Transverse colon (tissue), 4 donors: ENCODE results near the gene FOXP1. TPM values are rescaled to one million over a fixed set of nuclear protein-coding genes. Genes with fewer than 3 reads are reported as not detected.

Experiments
- DNase-seq: peaks from one replicate; pipeline ENCODE4 v3.0.0-alpha.2; 2019
- H3K27ac ChIP-seq, 4 donors: fragments of 200-600 bp; sonication (generic); 2 replicates each; pipeline ENCODE4 v1.5.1; 2016 to 2018; ENCODE audit warnings: inconsistent platforms in 4 of 4
- H3K27me3 ChIP-seq: fragments of 200-600 bp; sonication (generic); 2 replicates; pipeline ENCODE4 v1.5.1; 2017; ENCODE audit warnings: inconsistent platforms
- H3K36me3 ChIP-seq, 4 donors: fragments of 200-600 bp; sonication (generic); 2 replicates each; pipeline ENCODE4 v1.5.1; 2017 to 2019; ENCODE audit warnings: inconsistent platforms in 4 of 4
- H3K4me1 ChIP-seq, 4 donors: fragments of 200-600 bp; sonication (generic); 2 replicates each; pipeline ENCODE4 v1.5.1; 2017 to 2020; ENCODE audit warnings: inconsistent platforms in 4 of 4
- H3K4me3 ChIP-seq, 4 donors: fragments of 200-600 bp; sonication (generic); 1 replicate in 1 of 4; 2 replicates in 3 of 4; pipeline versions ENCODE4 v1.5.1 to v1.6.1; 2017 to 2019; ENCODE audit warnings: inconsistent platforms in 4 of 4
- H3K9me3 ChIP-seq, 2 donors: fragments of 200-600 bp; sonication (generic); 2 replicates each; pipeline ENCODE4 v1.5.1; 2017 to 2019; ENCODE audit warnings: inconsistent platforms in 2 of 2
- CTCF ChIP-seq, 5 experiments: fragments of 200-600 bp in 3 of 5; fragments of 450-650 bp in 2 of 5; sonication (generic) in 3 of 5; IDR thresholded peaks; 1 replicate in 2 of 5; 2 replicates in 3 of 5; pipeline ENCODE4 v1.5.1; 2016 to 2017; ENCODE audit warnings: antibody characterized with exemption in 5 of 5, inconsistent platforms in 3 of 5, mild to moderate bottlenecking in 2 of 5, moderate library complexity in 1 of 5
- EP300 ChIP-seq: sonication (generic); formaldehyde crosslinking; IDR thresholded peaks from one replicate; pipeline ENCODE4 v1.6.1; 2017; ENCODE audit warnings: antibody characterized with exemption, low read depth
- POLR2A ChIP-seq: fragments of 450-650 bp; IDR thresholded peaks from one replicate; pipeline ENCODE4 v1.6.1; 2016; ENCODE audit warnings: antibody characterized with exemption, mild to moderate bottlenecking, moderate library complexity
- POLR2AphosphoS5 ChIP-seq, 3 donors: sonication (generic); formaldehyde crosslinking; IDR thresholded peaks; one replicate each; pipeline ENCODE4 v1.6.1; 2016; ENCODE audit warnings: antibody characterized with exemption in 3 of 3
- WGBS, 2 donors: methylation state at CpG; one replicate each; pipeline ENCODE4 v1.1.5; 2018; ENCODE audit warnings: low coverage in 1 of 2; 5-methylcytosine and 5-hydroxymethylcytosine counted together
- in situ Hi-C, 4 donors: fragments of 200-750 bp; cut with MboI; loops; one replicate each; pipeline versions ENCODE4 v1.15.0 to v1.15.1; 2017; ENCODE audit warnings: low sequenced_read_pairs in 3 of 4, low pct_ligation_motif_present in 1 of 4, low pct_unique_long_range_greater_than_20kb in 1 of 4
- intact Hi-C: fragments of 100-400 bp; cut with DNase I; formaldehyde crosslinking; loops from one replicate; pipeline ENCODE4 v1.15.1; 2023; ENCODE audit warnings: low total_unique reads
- total RNA-seq, 4 donors: library from RNA; depleted of rRNA; stranded (reverse); fragments of >200 nt; gene quantifications; one replicate each; pipeline ENCODE4 v1.1.0, GENCODE V29; 2016

The FOXP1 gene
- total RNA-seq, 4 donors from 2014 or later, result 102 to 260 (median 150) TPM

- Histone ChIP-seq H3K4me3 (no peak overlapping the region), H3K36me3 (no peaks in the 10 kb centered on the region), H3K9me3 (no peaks in the 10 kb centered on the region), H3K27me3 (no peaks in the 10 kb centered on the region), H3K4me1 (peaks cover 0 to 4% (median under 1%) of the 10 kb centered on the region in 4 donors), H3K27ac (no peak overlapping the region)
- in situ Hi-C loops (no loop called here), intact Hi-C loops (no loop called here)
- no peak for DNase-seq
- 84 to 88% methylated on average over 3 of the region's 3 CpGs for WGBS, 2 donors
- TF ChIP-seq CTCF (IDR thresholded peaks at IDR 0.05) (no peak), POLR2AphosphoS5 (IDR thresholded peaks at IDR 0.05) (no peak), EP300 (no peak), POLR2A (no peak)
Measured at GRCh38 chr3:71525391-71525790, 58.1 kb downstream of the FOXP1 start.

DNA sequence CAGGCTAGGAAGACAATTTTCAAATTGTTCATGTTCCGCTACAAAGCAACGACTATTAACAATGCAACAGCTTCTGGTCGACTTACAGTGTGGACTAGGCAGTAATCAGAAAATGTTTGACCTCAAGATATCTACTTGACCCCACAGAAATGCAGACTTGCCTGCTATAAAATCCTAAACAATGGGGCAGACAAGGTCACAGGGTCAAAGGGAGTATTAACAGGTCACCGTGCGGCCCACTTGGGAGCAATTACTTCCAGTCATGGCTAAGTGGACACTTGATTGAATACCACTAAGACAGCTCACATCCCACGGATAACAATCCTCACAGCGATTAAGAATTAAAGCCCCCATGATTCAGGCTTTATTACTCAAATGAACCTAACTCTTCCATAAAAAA, 58.9 kb downstream of the FOXP1 start:
- in situ Hi-C loops, result no loop called here
- intact Hi-C loops, result no loop called here

GRCh38 chr3:71523628-71524027, 59.9 kb downstream of the FOXP1 start:
- Histone ChIP-seq H3K4me1 (peaks cover 0 to 6% (median 2%) of the 10 kb centered on the region in 4 donors), H3K4me3 (no peak overlapping the region), H3K9me3 (no peaks in the 10 kb centered on the region), H3K27me3 (no peaks in the 10 kb centered on the region), H3K36me3 (no peaks in the 10 kb centered on the region), H3K27ac (no peak overlapping the region)
- intact Hi-C loops (no loop called here), in situ Hi-C loops (no loop called here)
- TF ChIP-seq POLR2A, result no peak
- no peak for TF ChIP-seq CTCF (IDR thresholded peaks at IDR 0.05)
- no peak for TF ChIP-seq EP300
- 84 to 95% methylated on average over 4 of the region's 4 CpGs for WGBS, 2 donors
- DNase-seq, result no peak

More for the DNA sequence above, 58.9 kb downstream of the FOXP1 start:
- Histone ChIP-seq H3K27me3 (no peaks in the 10 kb centered on the region), H3K4me1 (peaks cover 0 to 4% (median under 1%) of the 10 kb centered on the region in 4 donors), H3K4me3 (no peak overlapping the region), H3K27ac (no peak overlapping the region), H3K36me3 (no peaks in the 10 kb centered on the region), H3K9me3 (no peaks in the 10 kb centered on the region)
- no peak for DNase-seq
- TF ChIP-seq EP300, result no peak
- no peak for TF ChIP-seq CTCF (IDR thresholded peaks at IDR 0.05)
- no peak for TF ChIP-seq POLR2AphosphoS5 (IDR thresholded peaks at IDR 0.05)
- no peak for TF ChIP-seq POLR2A
- 72 to 76% methylated on average over 4 to 7 of the region's 7 CpGs for WGBS, 2 donors

DNA sequence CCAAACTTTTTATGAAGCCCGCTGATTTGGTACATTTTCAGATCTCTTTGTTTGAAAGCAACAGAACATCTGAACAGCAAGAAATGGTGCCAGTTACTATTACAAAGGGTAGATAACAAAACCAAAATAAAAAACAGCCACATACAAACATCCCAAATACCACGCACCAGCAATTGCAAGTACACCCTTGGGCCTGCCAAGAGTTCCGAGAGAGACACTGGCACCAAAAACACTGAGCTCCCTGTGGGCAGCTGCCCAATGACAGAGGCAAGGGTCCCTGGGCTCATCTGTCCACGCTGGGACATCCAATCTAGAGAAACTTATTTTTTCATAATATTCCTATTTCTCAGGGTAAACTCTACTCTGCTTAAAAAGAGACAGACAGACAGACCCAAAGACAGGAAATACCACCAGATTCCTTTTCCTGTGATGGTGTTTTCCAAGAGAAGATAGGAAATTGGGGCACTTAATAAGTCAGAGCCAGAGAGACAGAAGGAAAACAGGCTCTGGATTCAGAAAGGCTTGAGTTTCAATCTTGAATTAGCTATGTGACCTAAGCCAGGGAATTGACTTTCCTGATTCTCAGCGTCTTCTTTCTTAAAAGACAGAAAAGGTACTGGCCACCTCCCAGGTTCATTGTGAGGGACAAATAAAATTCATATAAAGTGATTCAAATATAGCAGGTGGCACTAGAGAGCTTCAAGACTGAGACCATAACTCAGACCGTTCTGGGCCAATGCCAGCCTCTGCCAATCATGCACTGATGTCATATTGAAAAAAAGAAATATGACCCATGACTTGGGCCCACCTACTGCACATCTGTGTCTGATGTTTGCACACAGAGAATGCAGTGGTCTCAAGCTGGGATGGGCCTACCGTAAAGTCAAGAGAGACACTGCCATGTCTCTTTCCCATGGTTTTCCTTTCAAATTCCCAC, 61.3 kb downstream of the FOXP1 start:
- Histone ChIP-seq H3K36me3 (no peaks in the 10 kb centered on the region), H3K4me3 (no peak overlapping the region), H3K9me3 (no peaks in the 10 kb centered on the region), H3K27ac (no peak overlapping the region), H3K4me1 (peaks cover 0 to 6% (median 2%) of the 10 kb centered on the region in 4 donors), H3K27me3 (no peaks in the 10 kb centered on the region)
- no peak for TF ChIP-seq CTCF (IDR thresholded peaks at IDR 0.05)
- TF ChIP-seq POLR2A, result no peak
- no peak for TF ChIP-seq POLR2AphosphoS5 (IDR thresholded peaks at IDR 0.05)
- TF ChIP-seq EP300, result no peak
- in situ Hi-C loops (no loop called here), intact Hi-C loops (no loop called here)
- DNase-seq, result no peak
- 83 to 100% methylated on average over 3 to 7 of the region's 7 CpGs for WGBS, 2 donors
